Measurements from ENCODE around the gene TEX2.
A peak's percentile ranks its signal among the peaks of the same experiment; 100 is the strongest.

TEX2 gene

DNA sequence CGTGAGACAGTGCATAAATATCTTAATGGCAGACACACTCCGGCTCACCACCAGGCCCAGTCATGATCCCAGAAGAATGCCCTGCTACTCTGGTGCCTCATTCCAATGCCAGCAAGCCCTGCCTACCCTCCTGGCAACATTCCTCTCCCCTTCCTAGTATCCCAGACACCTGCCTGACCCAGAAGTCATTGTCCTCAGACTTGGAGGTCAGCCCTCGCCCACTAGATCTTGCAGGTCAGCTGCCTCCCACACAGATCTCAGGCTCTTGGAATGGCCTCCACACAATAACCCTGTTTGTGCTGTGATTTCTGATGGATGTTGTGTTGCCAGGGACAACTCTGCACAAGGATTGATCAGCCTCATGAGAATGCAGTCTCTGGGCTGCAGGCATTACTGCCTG lies 1.8 kb upstream of the TEX2 start:
- no peak overlapping the region for H2AFZ ChIP-seq (ENCODE audit: low read depth, low read length)
- no peak overlapping the region for H3K23ac ChIP-seq (ENCODE audit: low read length in 2 of 2)
- H3K4ac ChIP-seq (ENCODE audit: low read depth in 1 of 2, low read length in 2 of 2): no peak overlapping the region
- no peak overlapping the region for H3K18ac ChIP-seq (ENCODE audit: low read depth in 1 of 2, low read length in 2 of 2)
- H2BK12ac ChIP-seq (ENCODE audit: low read length in 2 of 2): no peak overlapping the region
- H3K27ac ChIP-seq (ENCODE audit: low read length, poor library complexity, severe bottlenecking): no peak overlapping the region
- no peak overlapping the region for H3K9ac ChIP-seq (ENCODE audit: low read length)
- H2BK120ac ChIP-seq (ENCODE audit: low read depth, low read length): no peak overlapping the region
- no peak overlapping the region for H3K14ac ChIP-seq (ENCODE audit: low read length in 2 of 2)
- 93% methylated on average over 3 of the region's 3 CpGs for WGBS
- peaks cover 8 to 29% of the 10 kb centered on the region in 2 experiments for H3K27me3 ChIP-seq (ENCODE audit: control insufficient read depth in 1 of 2, insufficient read depth in 1 of 2, low read length in 2 of 2)
- no peak overlapping the region for H2AK5ac ChIP-seq (ENCODE audit: low read length, severe bottlenecking)
- H2BK5ac ChIP-seq (ENCODE audit: low read depth, low read length, poor library complexity, severe bottlenecking): no peak overlapping the region
- no peaks in the 10 kb centered on the region for H3K36me3 ChIP-seq (ENCODE audit: control insufficient read depth in 1 of 2, insufficient read depth in 2 of 2, low read depth in 1 of 2, low read length in 2 of 2)
- no peaks in the 10 kb centered on the region for H3K9me3 ChIP-seq (ENCODE audit: control insufficient read depth, low read length)
- no peak overlapping the region for H3K4me2 ChIP-seq (ENCODE audit: low read length, poor library complexity, severe bottlenecking)
- no peak overlapping the region for H3K4me3 ChIP-seq (ENCODE audit: insufficient read depth in 1 of 2, low read depth in 1 of 2, low read length in 2 of 2)
- peaks cover 5% of the 10 kb centered on the region for H3K4me1 ChIP-seq (ENCODE audit: control insufficient read depth, insufficient read depth, low read depth, low read length)
- no peak overlapping the region for H2BK15ac ChIP-seq (ENCODE audit: low read depth, poor library complexity, severe bottlenecking)
- no peak overlapping the region for H4K8ac ChIP-seq (ENCODE audit: low read length)
- H3K79me1 ChIP-seq (replicated peaks; ENCODE audit: low read length, poor library complexity, severe bottlenecking): peaks cover 7% of the 10 kb centered on the region
- no peak overlapping the region for H4K91ac ChIP-seq (ENCODE audit: low read length)
- DNase-seq: no peak

- H3K79me1 ChIP-seq (replicated peaks; ENCODE audit: low read length, poor library complexity, severe bottlenecking): peaks cover 11% of the 10 kb centered on the region
- H2BK5ac ChIP-seq (ENCODE audit: low read depth, low read length, poor library complexity, severe bottlenecking): no peak overlapping the region
- peak overlapping the region; percentile 90 to 92 for H3K4me3 ChIP-seq (ENCODE audit: insufficient read depth in 1 of 2, low read depth in 1 of 2, low read length in 2 of 2)
- no peak overlapping the region for H2AK5ac ChIP-seq (ENCODE audit: low read length, severe bottlenecking)
- peak overlapping the region; percentile 83 for H2AFZ ChIP-seq (ENCODE audit: low read depth, low read length)
- peak overlapping the region in 1 of 2 experiments; percentile 15 for H2BK12ac ChIP-seq (ENCODE audit: low read length in 2 of 2)
- peak overlapping the region; percentile 75 for H2BK15ac ChIP-seq (ENCODE audit: low read depth, poor library complexity, severe bottlenecking)
- no peak overlapping the region for H2BK120ac ChIP-seq (ENCODE audit: low read depth, low read length)
- no peak overlapping the region for H3K27ac ChIP-seq (ENCODE audit: low read length, poor library complexity, severe bottlenecking)
- H3K14ac ChIP-seq (ENCODE audit: low read length in 2 of 2): peak overlapping the region in 1 of 2 experiments; percentile 93
- H3K4ac ChIP-seq (ENCODE audit: low read depth in 1 of 2, low read length in 2 of 2): peak overlapping the region in 1 of 2 experiments; percentile 29
- DNase-seq: peak; percentile 44
- H4K8ac ChIP-seq (ENCODE audit: low read length): no peak overlapping the region
- peak overlapping the region; percentile 78 for H3K4me2 ChIP-seq (ENCODE audit: low read length, poor library complexity, severe bottlenecking)
- H4K91ac ChIP-seq (ENCODE audit: low read length): peak overlapping the region; percentile 75
- peaks cover 0 to 7% of the 10 kb centered on the region in 2 experiments for H3K27me3 ChIP-seq (ENCODE audit: control insufficient read depth in 1 of 2, insufficient read depth in 1 of 2, low read length in 2 of 2)
- peak overlapping the region; percentile 60 to 79 for H3K18ac ChIP-seq (ENCODE audit: low read depth in 1 of 2, low read length in 2 of 2)
- H3K9ac ChIP-seq (ENCODE audit: low read length): peak overlapping the region; percentile 86
- H3K23ac ChIP-seq (ENCODE audit: low read length in 2 of 2): no peak overlapping the region
- H3K9me3 ChIP-seq (ENCODE audit: control insufficient read depth, low read length): no peaks in the 10 kb centered on the region
- H3K4me1 ChIP-seq (ENCODE audit: control insufficient read depth, insufficient read depth, low read depth, low read length): peaks cover 5% of the 10 kb centered on the region
- no peaks in the 10 kb centered on the region for H3K36me3 ChIP-seq (ENCODE audit: control insufficient read depth in 1 of 2, insufficient read depth in 2 of 2, low read depth in 1 of 2, low read length in 2 of 2)
- 1% methylated on average over 51 of the region's 59 CpGs for WGBS
Measured at GRCh38 chr17:64262198-64262999, 661 bp downstream of the TEX2 start.

- Histone ChIP-seq H3K4ac (ENCODE audit: low read depth in 1 of 2, low read length in 2 of 2) (no peak overlapping the region), H3K9ac (ENCODE audit: low read length) (peak overlapping the region; percentile 86), H3K27ac (ENCODE audit: low read length, poor library complexity, severe bottlenecking) (no peak overlapping the region), H2AFZ (ENCODE audit: low read depth, low read length) (no peak overlapping the region), H3K36me3 (ENCODE audit: control insufficient read depth in 1 of 2, insufficient read depth in 2 of 2, low read depth in 1 of 2, low read length in 2 of 2) (no peaks in the 10 kb centered on the region), H2BK5ac (ENCODE audit: low read depth, low read length, poor library complexity, severe bottlenecking) (no peak overlapping the region), H3K27me3 (ENCODE audit: control insufficient read depth in 1 of 2, insufficient read depth in 1 of 2, low read length in 2 of 2) (no peaks in the 10 kb centered on the region), H3K18ac (ENCODE audit: low read depth in 1 of 2, low read length in 2 of 2) (no peak overlapping the region), H3K23ac (ENCODE audit: low read length in 2 of 2) (no peak overlapping the region), H4K91ac (ENCODE audit: low read length) (no peak overlapping the region), H3K4me2 (ENCODE audit: low read length, poor library complexity, severe bottlenecking) (peak overlapping the region; percentile 78), H3K9me3 (ENCODE audit: control insufficient read depth, low read length) (no peaks in the 10 kb centered on the region), H3K4me3 (ENCODE audit: insufficient read depth in 1 of 2, low read depth in 1 of 2, low read length in 2 of 2) (peak overlapping the region in 1 of 2 experiments; percentile 90), H2AK5ac (ENCODE audit: low read length, severe bottlenecking) (no peak overlapping the region), H3K79me1 (replicated peaks; ENCODE audit: low read length, poor library complexity, severe bottlenecking) (peaks cover 11% of the 10 kb centered on the region), H2BK15ac (ENCODE audit: low read depth, poor library complexity, severe bottlenecking) (no peak overlapping the region), H4K8ac (ENCODE audit: low read length) (no peak overlapping the region), H2BK12ac (ENCODE audit: low read length in 2 of 2) (no peak overlapping the region), H3K4me1 (ENCODE audit: control insufficient read depth, insufficient read depth, low read depth, low read length) (peaks cover 5% of the 10 kb centered on the region), H3K14ac (ENCODE audit: low read length in 2 of 2) (no peak overlapping the region), H2BK120ac (ENCODE audit: low read depth, low read length) (no peak overlapping the region)
- WGBS: 77% methylated on average over 6 of the region's 6 CpGs
- no peak for DNase-seq
Measured at GRCh38 chr17:64261417-64262145, 1.5 kb downstream of the TEX2 start.

DNA sequence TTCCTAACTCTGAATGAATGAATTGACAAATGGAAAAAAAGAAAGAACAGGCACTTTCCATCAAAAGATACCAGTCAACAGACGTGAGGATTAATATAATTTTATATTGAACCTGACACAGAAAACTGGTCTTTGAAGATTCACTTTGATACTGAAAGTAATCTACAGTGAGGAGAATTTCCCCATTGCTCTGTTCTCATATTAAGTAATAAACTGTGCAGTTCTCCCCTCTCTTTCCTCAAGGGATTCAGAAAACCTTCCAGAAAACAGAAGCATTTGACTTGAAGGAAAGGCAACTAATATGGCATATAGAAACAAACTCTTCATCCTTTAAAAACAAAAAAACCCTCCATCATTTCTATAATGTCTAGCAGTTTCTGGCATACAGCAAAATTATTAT lies 2.2 kb downstream of the TEX2 start:
- no peak for DNase-seq
- peaks cover 11% of the 10 kb centered on the region for H3K79me1 ChIP-seq (replicated peaks; ENCODE audit: low read length, poor library complexity, severe bottlenecking)
- no peak overlapping the region for H3K14ac ChIP-seq (ENCODE audit: low read length in 2 of 2)
- H2BK12ac ChIP-seq (ENCODE audit: low read length in 2 of 2): no peak overlapping the region
- H4K91ac ChIP-seq (ENCODE audit: low read length): no peak overlapping the region
- no peak overlapping the region for H2BK15ac ChIP-seq (ENCODE audit: low read depth, poor library complexity, severe bottlenecking)
- peaks cover 5% of the 10 kb centered on the region for H3K4me1 ChIP-seq (ENCODE audit: control insufficient read depth, insufficient read depth, low read depth, low read length)
- H3K36me3 ChIP-seq (ENCODE audit: control insufficient read depth in 1 of 2, insufficient read depth in 2 of 2, low read depth in 1 of 2, low read length in 2 of 2): no peaks in the 10 kb centered on the region
- no peak overlapping the region for H3K4me2 ChIP-seq (ENCODE audit: low read length, poor library complexity, severe bottlenecking)
- H3K4me3 ChIP-seq (ENCODE audit: insufficient read depth in 1 of 2, low read depth in 1 of 2, low read length in 2 of 2): peak overlapping the region in 1 of 2 experiments; percentile 90
- H3K27ac ChIP-seq (ENCODE audit: low read length, poor library complexity, severe bottlenecking): no peak overlapping the region
- H3K9me3 ChIP-seq (ENCODE audit: control insufficient read depth, low read length): no peaks in the 10 kb centered on the region
- H2AFZ ChIP-seq (ENCODE audit: low read depth, low read length): no peak overlapping the region
- no peak overlapping the region for H3K23ac ChIP-seq (ENCODE audit: low read length in 2 of 2)
- no peak overlapping the region for H2BK5ac ChIP-seq (ENCODE audit: low read depth, low read length, poor library complexity, severe bottlenecking)
- no peak overlapping the region for H3K18ac ChIP-seq (ENCODE audit: low read depth in 1 of 2, low read length in 2 of 2)
- H2BK120ac ChIP-seq (ENCODE audit: low read depth, low read length): no peak overlapping the region
- no peak overlapping the region for H2AK5ac ChIP-seq (ENCODE audit: low read length, severe bottlenecking)
- H3K9ac ChIP-seq (ENCODE audit: low read length): no peak overlapping the region
- no CpG with 5 or more reads among the region's 1 CpG for WGBS
- no peaks in the 10 kb centered on the region for H3K27me3 ChIP-seq (ENCODE audit: control insufficient read depth in 1 of 2, insufficient read depth in 1 of 2, low read length in 2 of 2)
- no peak overlapping the region for H3K4ac ChIP-seq (ENCODE audit: low read depth in 1 of 2, low read length in 2 of 2)
- H4K8ac ChIP-seq (ENCODE audit: low read length): no peak overlapping the region
